ENCODE results near the gene CTSE.

Gene CTSE

DNA sequence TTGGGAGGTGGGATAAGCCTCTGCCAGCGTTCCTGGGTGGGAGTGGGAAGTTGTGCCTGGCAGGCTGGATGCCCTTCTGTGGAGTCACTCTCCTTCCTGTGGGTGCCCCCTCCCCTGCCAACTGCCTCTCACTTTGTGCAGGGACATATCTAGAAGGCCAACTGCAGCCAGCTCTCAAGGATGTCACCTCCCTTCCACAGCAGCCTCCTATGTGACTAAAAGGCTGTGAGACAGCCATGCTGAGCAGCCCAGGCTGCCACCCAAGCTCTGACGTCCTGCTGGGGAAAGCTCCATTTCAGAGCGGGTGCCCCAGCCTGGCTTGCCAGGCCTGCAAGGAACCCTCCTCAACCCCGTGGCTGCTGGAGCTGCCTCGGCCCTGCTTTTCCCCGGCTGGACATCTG is 60.9 kb downstream of the CTSE start:
- TF ChIP-seq, protein P1, sequence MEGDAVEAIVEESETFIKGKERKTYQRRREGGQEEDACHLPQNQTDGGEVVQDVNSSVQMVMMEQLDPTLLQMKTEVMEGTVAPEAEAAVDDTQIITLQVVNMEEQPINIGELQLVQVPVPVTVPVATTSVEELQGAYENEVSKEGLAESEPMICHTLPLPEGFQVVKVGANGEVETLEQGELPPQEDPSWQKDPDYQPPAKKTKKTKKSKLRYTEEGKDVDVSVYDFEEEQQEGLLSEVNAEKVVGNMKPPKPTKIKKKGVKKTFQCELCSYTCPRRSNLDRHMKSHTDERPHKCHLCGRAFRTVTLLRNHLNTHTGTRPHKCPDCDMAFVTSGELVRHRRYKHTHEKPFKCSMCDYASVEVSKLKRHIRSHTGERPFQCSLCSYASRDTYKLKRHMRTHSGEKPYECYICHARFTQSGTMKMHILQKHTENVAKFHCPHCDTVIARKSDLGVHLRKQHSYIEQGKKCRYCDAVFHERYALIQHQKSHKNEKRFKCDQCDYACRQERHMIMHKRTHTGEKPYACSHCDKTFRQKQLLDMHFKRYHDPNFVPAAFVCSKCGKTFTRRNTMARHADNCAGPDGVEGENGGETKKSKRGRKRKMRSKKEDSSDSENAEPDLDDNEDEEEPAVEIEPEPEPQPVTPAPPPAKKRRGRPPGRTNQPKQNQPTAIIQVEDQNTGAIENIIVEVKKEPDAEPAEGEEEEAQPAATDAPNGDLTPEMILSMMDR (IDR thresholded peaks at IDR 0.05; ENCODE audit: low read depth, low read length) = no peak
- H3K27ac ChIP-seq = no peak overlapping the region
- no peak for DNase-seq

GRCh38 chr1:205961991-205962820 is 61.5 kb downstream of the CTSE start:
- H3K27me3 ChIP-seq (ENCODE audit: insufficient read depth, low read depth, severe bottlenecking) = no peaks in the 10 kb centered on the region
- TF ChIP-seq, protein P1 (IDR thresholded peaks at IDR 0.05; ENCODE audit: low read depth, low read length) = no peak
- H3K4me3 ChIP-seq (ENCODE audit: low read depth, low read length) = no peak overlapping the region
- H3K9me3 ChIP-seq (ENCODE audit: severe bottlenecking) = no peaks in the 10 kb centered on the region
- no peak overlapping the region for H3K27ac ChIP-seq
- no peak for DNase-seq
- no peaks in the 10 kb centered on the region for H3K36me3 ChIP-seq

More for the DNA sequence above, 60.9 kb downstream of the CTSE start:
- no peaks in the 10 kb centered on the region for H3K9me3 ChIP-seq (ENCODE audit: severe bottlenecking)
- H3K4me3 ChIP-seq (ENCODE audit: low read depth, low read length) = no peak overlapping the region
- no peaks in the 10 kb centered on the region for H3K27me3 ChIP-seq (ENCODE audit: insufficient read depth, low read depth, severe bottlenecking)
- no peaks in the 10 kb centered on the region for H3K36me3 ChIP-seq

DNA sequence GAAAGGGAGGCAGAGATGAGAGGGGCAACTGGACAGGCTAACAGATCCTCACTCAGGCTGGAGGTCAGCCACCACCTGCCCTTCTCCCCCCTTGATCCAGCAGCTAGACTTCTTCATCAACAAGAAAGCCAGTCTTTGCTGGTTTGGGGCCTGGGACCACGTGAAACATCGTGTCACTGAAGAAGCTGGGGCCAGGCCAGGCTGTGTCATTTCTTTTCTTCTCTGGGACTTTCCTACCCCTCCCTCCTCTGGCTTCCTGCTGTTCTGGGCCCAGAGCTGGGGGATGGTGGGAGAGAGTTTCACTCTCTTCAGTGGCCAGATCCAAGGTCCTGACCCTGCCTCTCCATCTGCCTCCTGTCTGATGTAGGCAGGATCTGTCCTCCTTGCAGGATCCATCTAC is 62.3 kb downstream of the CTSE start:
- no peaks in the 10 kb centered on the region for H3K9me3 ChIP-seq (ENCODE audit: severe bottlenecking)
- peak; percentile 61 for DNase-seq
- H3K27me3 ChIP-seq (ENCODE audit: insufficient read depth, low read depth, severe bottlenecking) = no peaks in the 10 kb centered on the region
- no peak overlapping the region for H3K4me3 ChIP-seq (ENCODE audit: low read depth, low read length)
- no peak overlapping the region for H3K27ac ChIP-seq
- TF ChIP-seq, protein P1 (IDR thresholded peaks at IDR 0.05; ENCODE audit: low read depth, low read length) = no peak
- H3K36me3 ChIP-seq = no peaks in the 10 kb centered on the region

- Histone ChIP-seq H3K4me3 (ENCODE audit: low read depth, low read length) (no peak overlapping the region), H3K27me3 (ENCODE audit: insufficient read depth, low read depth, severe bottlenecking) (no peaks in the 10 kb centered on the region), H3K27ac (no peak overlapping the region), H3K9me3 (ENCODE audit: severe bottlenecking) (no peaks in the 10 kb centered on the region), H3K36me3 (no peaks in the 10 kb centered on the region)
- TF ChIP-seq, protein P1 (IDR thresholded peaks at IDR 0.05; ENCODE audit: low read depth, low read length) = no peak
- DNase-seq = no peak
Observed at GRCh38 chr1:205959789-205960188, 63.9 kb downstream of the CTSE start.

All from WERI-Rb-1 (cell line).